HEK293 (cell line): ENCODE data around the gene MAN2B1.

ENCODE experiments used
- BCL11A ChIP-seq: fragments of 450-650 bp; formaldehyde crosslinking; IDR thresholded peaks from 2 replicates; pipeline ENCODE4 v1.5.1; 2016; ENCODE audit warnings: low read depth, missing biosample characterization, missing genetic modification characterization
- HOXA7 ChIP-seq: sonication (generic); formaldehyde crosslinking; IDR thresholded peaks from 2 replicates; pipeline ENCODE4 v1.8.1; 2022; ENCODE audit warnings: missing genetic modification reagents, borderline replicate concordance
- KLF8 ChIP-seq: fragments of 450-650 bp; formaldehyde crosslinking; IDR thresholded peaks from 2 replicates; pipeline ENCODE4 v1.5.1; 2016; ENCODE audit warnings: missing biosample characterization, missing genetic modification characterization
- OSR2 ChIP-seq: fragments of 450-650 bp; formaldehyde crosslinking; IDR thresholded peaks from 2 replicates; pipeline ENCODE4 v1.5.1; 2016; ENCODE audit warnings: missing biosample characterization, missing genetic modification characterization
- PRDM6 ChIP-seq: fragments of 450-650 bp; formaldehyde crosslinking; IDR thresholded peaks from 2 replicates; pipeline ENCODE4 v1.5.1; 2017; ENCODE audit warnings: missing biosample characterization, missing genetic modification characterization
- ZBTB11 ChIP-seq: fragments of 450-650 bp; formaldehyde crosslinking; conservative IDR thresholded peaks from 2 replicates; pipeline ENCODE4 v1.5.1; 2016; ENCODE audit warnings: low read depth, missing biosample characterization, missing genetic modification characterization
- ZFHX2 ChIP-seq: fragments of 450-650 bp; formaldehyde crosslinking; conservative IDR thresholded peaks from 2 replicates; pipeline ENCODE4 v1.5.1; 2016; ENCODE audit warnings: missing biosample characterization, missing genetic modification characterization
- ZNF169 ChIP-seq: fragments of 450-650 bp; formaldehyde crosslinking; IDR thresholded peaks from 2 replicates; pipeline ENCODE4 v1.5.1; 2016; ENCODE audit warnings: missing biosample characterization, missing genetic modification characterization
- ZNF19 ChIP-seq: fragments of 450-650 bp; formaldehyde crosslinking; IDR thresholded peaks from 2 replicates; pipeline ENCODE4; 2016; ENCODE audit warnings: missing biosample characterization, missing genetic modification characterization, low read depth
- ZNF223 ChIP-seq: fragments of 450-650 bp; formaldehyde crosslinking; IDR thresholded peaks from 2 replicates; pipeline ENCODE4 v1.5.1; 2016; ENCODE audit warnings: missing biosample characterization, missing genetic modification characterization
- ZNF280D ChIP-seq: fragments of 450-650 bp; formaldehyde crosslinking; IDR thresholded peaks from 2 replicates; pipeline ENCODE4 v1.5.1; 2016; ENCODE audit warnings: missing biosample characterization, missing genetic modification characterization
- ZNF302 ChIP-seq: fragments of 450-650 bp; formaldehyde crosslinking; IDR thresholded peaks from 2 replicates; pipeline ENCODE4 v1.5.1; 2016; ENCODE audit warnings: missing biosample characterization, missing genetic modification characterization, low read depth
- ZNF394 ChIP-seq: fragments of 450-650 bp; formaldehyde crosslinking; IDR thresholded peaks from 2 replicates; pipeline ENCODE4 v1.5.1; 2016; ENCODE audit warnings: missing biosample characterization, missing genetic modification characterization, mild to moderate bottlenecking, moderate library complexity, borderline replicate concordance
- ZNF544 ChIP-seq: fragments of 450-650 bp; formaldehyde crosslinking; IDR thresholded peaks from 2 replicates; pipeline ENCODE4 v1.5.0; 2017; ENCODE audit warnings: missing biosample characterization, missing genetic modification characterization
- ZNF561 ChIP-seq: fragments of 450-650 bp; IDR thresholded peaks from 2 replicates; pipeline ENCODE4 v1.5.1; 2018; ENCODE audit warnings: missing biosample characterization, missing genetic modification characterization, borderline replicate concordance
- ZNF571 ChIP-seq: fragments of 450-650 bp; formaldehyde crosslinking; IDR thresholded peaks from 2 replicates; pipeline ENCODE4 v1.5.0; 2017; ENCODE audit warnings: missing biosample characterization, missing genetic modification characterization
- ZNF707 ChIP-seq: fragments of 450-650 bp; formaldehyde crosslinking; IDR thresholded peaks from 2 replicates; pipeline ENCODE4 v1.5.1; 2016; ENCODE audit warnings: missing biosample characterization, missing genetic modification characterization
- ZNF792 ChIP-seq: fragments of 450-650 bp; formaldehyde crosslinking; IDR thresholded peaks from 2 replicates; pipeline ENCODE4 v1.5.1; 2016; ENCODE audit warnings: missing biosample characterization, missing genetic modification characterization
- ZSCAN18 ChIP-seq: fragments of 450-650 bp; formaldehyde crosslinking; IDR thresholded peaks from 2 replicates; pipeline ENCODE4 v1.5.1; 2016; ENCODE audit warnings: missing biosample characterization, missing genetic modification characterization
- ZSCAN30 ChIP-seq: fragments of 450-650 bp; IDR thresholded peaks from 2 replicates; pipeline ENCODE4 v1.5.1; 2018; ENCODE audit warnings: missing biosample characterization, mild to moderate bottlenecking, missing genetic modification characterization, moderate library complexity
- TF ChIP-seq, protein P1 (sequence below): fragments of 450-650 bp; formaldehyde crosslinking; IDR thresholded peaks from 2 replicates; pipeline ENCODE4 v1.5.1; 2016; ENCODE audit warnings: missing biosample characterization, missing genetic modification characterization
- TF ChIP-seq, protein P2 (sequence below): fragments of 450-650 bp; formaldehyde crosslinking; IDR thresholded peaks from 2 replicates; pipeline ENCODE4 v1.5.1; 2016; ENCODE audit warnings: missing biosample characterization, missing genetic modification characterization

Gene MAN2B1

GRCh38 chr19:12669270-12670158 lies 3.0 kb upstream of the MAN2B1 start (continued):
- peak; percentile 93 for TF ChIP-seq ZFHX2 (tag by site-specific recombination)
- TF ChIP-seq ZNF280D (tag by site-specific recombination) = 0 out of 2 replicates have a peak, but pooled peaks have one; percentile 58
- TF ChIP-seq, protein P1, sequence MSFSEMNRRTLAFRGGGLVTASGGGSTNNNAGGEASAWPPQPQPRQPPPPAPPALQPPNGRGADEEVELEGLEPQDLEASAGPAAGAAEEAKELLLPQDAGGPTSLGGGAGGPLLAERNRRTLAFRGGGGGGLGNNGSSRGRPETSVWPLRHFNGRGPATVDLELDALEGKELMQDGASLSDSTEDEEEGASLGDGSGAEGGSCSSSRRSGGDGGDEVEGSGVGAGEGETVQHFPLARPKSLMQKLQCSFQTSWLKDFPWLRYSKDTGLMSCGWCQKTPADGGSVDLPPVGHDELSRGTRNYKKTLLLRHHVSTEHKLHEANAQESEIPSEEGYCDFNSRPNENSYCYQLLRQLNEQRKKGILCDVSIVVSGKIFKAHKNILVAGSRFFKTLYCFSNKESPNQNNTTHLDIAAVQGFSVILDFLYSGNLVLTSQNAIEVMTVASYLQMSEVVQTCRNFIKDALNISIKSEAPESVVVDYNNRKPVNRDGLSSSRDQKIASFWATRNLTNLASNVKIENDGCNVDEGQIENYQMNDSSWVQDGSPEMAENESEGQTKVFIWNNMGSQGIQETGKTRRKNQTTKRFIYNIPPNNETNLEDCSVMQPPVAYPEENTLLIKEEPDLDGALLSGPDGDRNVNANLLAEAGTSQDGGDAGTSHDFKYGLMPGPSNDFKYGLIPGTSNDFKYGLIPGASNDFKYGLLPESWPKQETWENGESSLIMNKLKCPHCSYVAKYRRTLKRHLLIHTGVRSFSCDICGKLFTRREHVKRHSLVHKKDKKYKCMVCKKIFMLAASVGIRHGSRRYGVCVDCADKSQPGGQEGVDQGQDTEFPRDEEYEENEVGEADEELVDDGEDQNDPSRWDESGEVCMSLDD (tag by site-specific recombination) = no peak
- TF ChIP-seq HOXA7 = no peak
- 0 out of 2 replicates have a peak, but pooled peaks have one; percentile 37 for TF ChIP-seq ZNF792 (tag by site-specific recombination)
- 0 out of 2 replicates have a peak, but pooled peaks have one; percentile 26 for TF ChIP-seq ZSCAN30 (tag by site-specific recombination)
- no peak for TF ChIP-seq ZNF223 (tag by site-specific recombination)
- no peak for TF ChIP-seq ZNF19 (tag by site-specific recombination)
- TF ChIP-seq ZNF169 = no peak
- peak; percentile 93 for TF ChIP-seq ZNF561 (tag by site-specific recombination)
- TF ChIP-seq KLF8 = peak; percentile 94
- no peak for TF ChIP-seq ZNF544
- no peak for TF ChIP-seq OSR2
- TF ChIP-seq BCL11A = no peak
- TF ChIP-seq ZNF394 (tag by site-specific recombination) = peak; percentile 77
- TF ChIP-seq ZNF302 (tag by site-specific recombination) = no peak
- peak; percentile 100 for TF ChIP-seq ZBTB11
- TF ChIP-seq, protein P2, sequence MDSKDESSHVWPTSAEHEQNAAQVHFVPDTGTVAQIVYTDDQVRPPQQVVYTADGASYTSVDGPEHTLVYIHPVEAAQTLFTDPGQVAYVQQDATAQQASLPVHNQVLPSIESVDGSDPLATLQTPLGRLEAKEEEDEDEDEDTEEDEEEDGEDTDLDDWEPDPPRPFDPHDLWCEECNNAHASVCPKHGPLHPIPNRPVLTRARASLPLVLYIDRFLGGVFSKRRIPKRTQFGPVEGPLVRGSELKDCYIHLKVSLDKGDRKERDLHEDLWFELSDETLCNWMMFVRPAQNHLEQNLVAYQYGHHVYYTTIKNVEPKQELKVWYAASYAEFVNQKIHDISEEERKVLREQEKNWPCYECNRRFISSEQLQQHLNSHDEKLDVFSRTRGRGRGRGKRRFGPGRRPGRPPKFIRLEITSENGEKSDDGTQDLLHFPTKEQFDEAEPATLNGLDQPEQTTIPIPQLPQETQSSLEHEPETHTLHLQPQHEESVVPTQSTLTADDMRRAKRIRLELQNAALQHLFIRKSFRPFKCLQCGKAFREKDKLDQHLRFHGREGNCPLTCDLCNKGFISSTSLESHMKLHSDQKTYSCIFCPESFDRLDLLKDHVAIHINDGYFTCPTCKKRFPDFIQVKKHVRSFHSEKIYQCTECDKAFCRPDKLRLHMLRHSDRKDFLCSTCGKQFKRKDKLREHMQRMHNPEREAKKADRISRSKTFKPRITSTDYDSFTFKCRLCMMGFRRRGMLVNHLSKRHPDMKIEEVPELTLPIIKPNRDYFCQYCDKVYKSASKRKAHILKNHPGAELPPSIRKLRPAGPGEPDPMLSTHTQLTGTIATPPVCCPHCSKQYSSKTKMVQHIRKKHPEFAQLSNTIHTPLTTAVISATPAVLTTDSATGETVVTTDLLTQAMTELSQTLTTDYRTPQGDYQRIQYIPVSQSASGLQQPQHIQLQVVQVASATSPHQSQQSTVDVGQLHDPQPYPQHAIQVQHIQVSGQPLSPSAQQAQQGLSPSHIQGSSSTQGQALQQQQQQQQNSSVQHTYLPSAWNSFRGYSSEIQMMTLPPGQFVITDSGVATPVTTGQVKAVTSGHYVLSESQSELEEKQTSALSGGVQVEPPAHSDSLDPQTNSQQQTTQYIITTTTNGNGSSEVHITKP = peak; percentile 44; the same call in 1 of the 2 replicates
- no peak for TF ChIP-seq ZNF707
- TF ChIP-seq PRDM6 = no peak
- peak; percentile 59; the same call in 1 of the 2 replicates for TF ChIP-seq ZSCAN18
- no peak for TF ChIP-seq ZNF571
